Astrocyte (in vitro differentiated cells and primary cell): ENCODE data around the gene FUBP3. TPM values are rescaled to one million over a fixed set of nuclear protein-coding genes. Genes with fewer than 3 reads are reported as not detected.

Experiments
- DNase-seq: peaks from one replicate; pipeline ENCODE4 v3.0.0-alpha.2; 2010; ENCODE audit warnings: low read depth
- FAIRE-seq: peaks from 2 replicates; lab custom pipeline; 2011; peaks lifted over from hg19 to GRCh38; lab: Jason Lieb, UNC
- H2AFZ ChIP-seq: 2 replicates; pipeline ENCODE4 v1.6.0; 2012; ENCODE audit warnings: low read depth, low read length, inconsistent platforms
- H3K27ac ChIP-seq: 2 replicates; pipeline ENCODE4 v1.5.1; 2011; ENCODE audit warnings: low read depth, low read length, inconsistent platforms
- H3K27me3 ChIP-seq: 2 replicates; pipeline ENCODE4 v1.6.0; 2011; ENCODE audit warnings: low read length, inconsistent platforms; ENCODE audit not compliant: insufficient read depth
- H3K36me3 ChIP-seq: 2 replicates; pipeline ENCODE4 v1.5.1; 2011; ENCODE audit warnings: low read length, inconsistent platforms; ENCODE audit not compliant: insufficient read depth
- H3K4me1 ChIP-seq: 2 replicates; pipeline ENCODE4 v1.5.1; 2011; ENCODE audit warnings: low read length, inconsistent platforms; ENCODE audit not compliant: insufficient read depth
- H3K4me2 ChIP-seq: 2 replicates; pipeline ENCODE4 v1.6.0; 2012; ENCODE audit warnings: low read length, inconsistent platforms
- H3K4me3 ChIP-seq: 2 replicates; pipeline ENCODE4 v1.5.1; 2011; ENCODE audit warnings: low read depth, mild to moderate bottlenecking, low read length, inconsistent platforms; ENCODE audit not compliant: insufficient read depth
- H3K79me2 ChIP-seq: 2 replicates; pipeline ENCODE4 v1.6.0; 2012; ENCODE audit warnings: mild to moderate bottlenecking, low read length, inconsistent platforms; ENCODE audit not compliant: insufficient read depth
- H3K9ac ChIP-seq: 2 replicates; pipeline ENCODE4 v1.6.0; 2012; ENCODE audit warnings: mild to moderate bottlenecking, low read length, inconsistent platforms
- H3K9me3 ChIP-seq: 2 replicates; pipeline ENCODE4 v1.5.1; 2012; ENCODE audit warnings: low read depth, mild to moderate bottlenecking, low read length, inconsistent platforms; ENCODE audit not compliant: insufficient read depth
- H4K20me1 ChIP-seq: 2 replicates; pipeline ENCODE4 v1.6.0; 2012; ENCODE audit warnings: low read length, inconsistent platforms; ENCODE audit not compliant: insufficient read depth
- H3K27ac Mint-ChIP-seq: one replicate; pipeline ENCODE4 v1.8.0; 2021; ENCODE audit warnings: mild to moderate bottlenecking, mixed read lengths; ENCODE audit not compliant: unreplicated experiment
- H3K27me3 Mint-ChIP-seq: one replicate; pipeline ENCODE4 v1.8.0; 2021; ENCODE audit warnings: low read depth, mixed read lengths; ENCODE audit not compliant: unreplicated experiment
- H3K36me3 Mint-ChIP-seq: one replicate; pipeline ENCODE4 v1.8.0; 2021; ENCODE audit warnings: low read depth, mixed read lengths; ENCODE audit not compliant: unreplicated experiment
- H3K4me1 Mint-ChIP-seq: one replicate; pipeline ENCODE4 v1.8.0; 2021; ENCODE audit warnings: low read depth, mixed read lengths; ENCODE audit not compliant: unreplicated experiment
- H3K4me3 Mint-ChIP-seq: one replicate; pipeline ENCODE4 v1.8.0; 2021; ENCODE audit warnings: mild to moderate bottlenecking, moderate library complexity, mixed read lengths; ENCODE audit not compliant: unreplicated experiment
- H3K9me3 Mint-ChIP-seq: one replicate; pipeline ENCODE4 v1.8.0; 2021; ENCODE audit warnings: mild to moderate bottlenecking, mixed read lengths; ENCODE audit not compliant: unreplicated experiment
- EZH2 ChIP-seq: IDR thresholded peaks from 2 replicates; pipeline ENCODE4 v1.6.1; 2012; ENCODE audit warnings: mild to moderate bottlenecking, low read length, inconsistent platforms; ENCODE audit not compliant: insufficient read depth
- total RNA-seq: library from RNA; stranded (reverse); gene quantifications from 2 replicates; pipeline ENCODE4 v1.2.1, GENCODE V29; 2021
- TF ChIP-seq, protein P1 (sequence below): IDR thresholded peaks from 2 replicates; pipeline ENCODE4 v1.5.1; 2011; ENCODE audit warnings: low read depth, mild to moderate bottlenecking, inconsistent platforms, low read length, moderate library complexity; ENCODE audit not compliant: insufficient read depth

The FUBP3 gene
- total RNA-seq, 1 donor from 2014 or later, result 64.6 TPM

DNA sequence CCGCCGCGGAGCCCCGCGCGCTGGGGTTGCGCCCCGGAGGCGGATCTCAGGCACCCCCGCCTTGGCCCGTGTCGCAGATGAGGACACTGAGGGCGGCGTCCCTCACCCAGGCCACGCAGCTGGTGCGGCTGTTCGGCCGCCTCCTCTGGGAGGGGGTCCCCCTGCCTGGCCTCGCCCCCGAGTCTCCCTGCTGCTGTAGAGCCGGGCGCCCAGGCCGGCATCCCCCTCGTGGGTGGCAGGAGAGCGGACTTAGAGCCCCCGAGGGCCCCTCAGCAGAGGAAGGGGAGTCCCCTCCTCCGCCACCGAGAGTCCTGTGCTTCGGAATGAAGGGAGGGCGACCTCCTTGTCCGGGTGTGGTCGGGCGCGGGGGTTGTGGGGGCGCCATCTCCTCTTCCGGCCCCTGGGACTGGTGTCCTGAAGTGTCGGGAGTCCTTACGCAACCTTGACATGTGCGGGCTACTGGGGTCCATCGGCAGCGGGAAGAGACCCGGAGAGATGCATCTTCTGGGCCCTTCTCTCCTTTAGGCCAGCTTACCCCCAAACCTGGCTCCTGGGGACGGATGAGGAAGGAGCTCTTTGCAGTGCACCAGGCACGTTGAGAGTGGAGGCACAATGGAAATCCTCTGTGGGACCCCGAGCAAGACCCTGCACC, 102.5 kb downstream of the FUBP3 start:
- Mint-ChIP-seq H3K36me3 (peaks cover 2% of the 10 kb centered on the region), H3K27ac (no peak overlapping the region), H3K4me1 (peaks cover 2% of the 10 kb centered on the region), H3K9me3 (no peaks in the 10 kb centered on the region), H3K4me3 (peak overlapping the region; percentile 84), H3K27me3 (peaks cover 31% of the 10 kb centered on the region)
- Histone ChIP-seq H3K27me3 (peaks cover 7% of the 10 kb centered on the region), H3K79me2 (no peaks in the 10 kb centered on the region), H3K4me1 (peaks cover 7% of the 10 kb centered on the region), H3K9me3 (no peaks in the 10 kb centered on the region), H3K4me2 (peak overlapping the region; percentile 86), H3K27ac (no peak overlapping the region), H2AFZ (peak overlapping the region; percentile 78), H4K20me1 (no peaks in the 10 kb centered on the region), H3K4me3 (peak overlapping the region; percentile 44), H3K36me3 (no peaks in the 10 kb centered on the region), H3K9ac (peak overlapping the region; percentile 5)
- FAIRE-seq (no peak), DNase-seq (no peak)
- TF ChIP-seq, protein P1, sequence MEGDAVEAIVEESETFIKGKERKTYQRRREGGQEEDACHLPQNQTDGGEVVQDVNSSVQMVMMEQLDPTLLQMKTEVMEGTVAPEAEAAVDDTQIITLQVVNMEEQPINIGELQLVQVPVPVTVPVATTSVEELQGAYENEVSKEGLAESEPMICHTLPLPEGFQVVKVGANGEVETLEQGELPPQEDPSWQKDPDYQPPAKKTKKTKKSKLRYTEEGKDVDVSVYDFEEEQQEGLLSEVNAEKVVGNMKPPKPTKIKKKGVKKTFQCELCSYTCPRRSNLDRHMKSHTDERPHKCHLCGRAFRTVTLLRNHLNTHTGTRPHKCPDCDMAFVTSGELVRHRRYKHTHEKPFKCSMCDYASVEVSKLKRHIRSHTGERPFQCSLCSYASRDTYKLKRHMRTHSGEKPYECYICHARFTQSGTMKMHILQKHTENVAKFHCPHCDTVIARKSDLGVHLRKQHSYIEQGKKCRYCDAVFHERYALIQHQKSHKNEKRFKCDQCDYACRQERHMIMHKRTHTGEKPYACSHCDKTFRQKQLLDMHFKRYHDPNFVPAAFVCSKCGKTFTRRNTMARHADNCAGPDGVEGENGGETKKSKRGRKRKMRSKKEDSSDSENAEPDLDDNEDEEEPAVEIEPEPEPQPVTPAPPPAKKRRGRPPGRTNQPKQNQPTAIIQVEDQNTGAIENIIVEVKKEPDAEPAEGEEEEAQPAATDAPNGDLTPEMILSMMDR, result no peak
- TF ChIP-seq EZH2, result no peak

DNA sequence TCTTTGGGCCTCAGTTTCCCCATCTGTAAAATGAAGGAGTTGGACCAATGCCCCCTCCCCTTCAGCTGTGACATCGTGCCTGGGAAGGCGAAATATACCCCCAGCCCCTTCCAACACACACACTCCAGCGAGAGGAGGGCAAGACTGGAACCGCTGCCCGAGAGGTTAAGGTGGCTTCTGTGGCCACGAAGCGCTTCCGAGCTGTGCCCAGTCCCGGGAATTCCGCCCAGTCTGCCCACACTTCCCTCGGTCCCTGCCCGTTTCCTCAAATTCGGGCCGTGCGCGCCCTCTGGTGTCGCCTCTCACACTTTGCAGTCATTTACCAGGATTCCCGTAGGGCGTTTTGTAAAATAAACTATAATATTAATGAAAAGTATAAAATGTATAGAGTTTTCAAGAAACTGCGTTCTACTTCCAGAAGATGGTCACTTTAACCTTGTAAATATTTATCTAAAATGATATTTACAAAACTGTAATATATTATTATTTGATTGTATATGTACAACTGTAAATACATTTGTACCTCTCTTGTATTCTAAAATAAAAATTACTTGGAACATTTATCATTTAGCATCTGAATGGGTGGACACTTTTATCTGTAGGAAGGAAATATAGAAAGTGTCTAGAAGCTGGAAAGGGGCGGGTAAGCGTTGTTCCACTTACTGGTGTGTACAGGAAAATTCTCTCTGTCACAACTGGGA, 103.2 kb downstream of the FUBP3 start:
- Histone ChIP-seq H3K79me2 (no peaks in the 10 kb centered on the region), H2AFZ (peak overlapping the region; percentile 62), H3K9ac (no peak overlapping the region), H3K36me3 (no peaks in the 10 kb centered on the region), H3K9me3 (no peaks in the 10 kb centered on the region), H3K4me3 (no peak overlapping the region), H3K4me1 (peaks cover 7% of the 10 kb centered on the region), H3K27me3 (peaks cover 7% of the 10 kb centered on the region), H4K20me1 (no peaks in the 10 kb centered on the region), H3K27ac (no peak overlapping the region), H3K4me2 (peak overlapping the region; percentile 86)
- no peak for FAIRE-seq
- peaks cover 2% of the 10 kb centered on the region for H3K36me3 Mint-ChIP-seq
- no peaks in the 10 kb centered on the region for H3K9me3 Mint-ChIP-seq
- peaks cover 2% of the 10 kb centered on the region for H3K4me1 Mint-ChIP-seq
- peak overlapping the region; percentile 84 for H3K4me3 Mint-ChIP-seq
- DNase-seq, result peak; percentile 32
- TF ChIP-seq, protein P1, result peak; percentile 76
- no peak for TF ChIP-seq EZH2
- peaks cover 27% of the 10 kb centered on the region for H3K27me3 Mint-ChIP-seq
- peak overlapping the region; percentile 72 for H3K27ac Mint-ChIP-seq
